AML-193 (cell line): ENCODE results near the gene DST.
A peak's percentile ranks its signal among the peaks of the same experiment; 100 is the strongest.
"Not testable (repeated sequence)": the region's sequence is repeated elsewhere in the genome, so short reads cannot be mapped to it uniquely, and the experiment has no call there.

Source experiments
- DNase-seq, 2 experiments: peaks; one replicate each; lab custom pipeline; 2025; lab: John Stamatoyannopoulos, UW

Gene DST

GRCh38 chr6:56571605-56572004, 71.1 kb downstream of the DST start:
- DNase-seq = no peak

DNA sequence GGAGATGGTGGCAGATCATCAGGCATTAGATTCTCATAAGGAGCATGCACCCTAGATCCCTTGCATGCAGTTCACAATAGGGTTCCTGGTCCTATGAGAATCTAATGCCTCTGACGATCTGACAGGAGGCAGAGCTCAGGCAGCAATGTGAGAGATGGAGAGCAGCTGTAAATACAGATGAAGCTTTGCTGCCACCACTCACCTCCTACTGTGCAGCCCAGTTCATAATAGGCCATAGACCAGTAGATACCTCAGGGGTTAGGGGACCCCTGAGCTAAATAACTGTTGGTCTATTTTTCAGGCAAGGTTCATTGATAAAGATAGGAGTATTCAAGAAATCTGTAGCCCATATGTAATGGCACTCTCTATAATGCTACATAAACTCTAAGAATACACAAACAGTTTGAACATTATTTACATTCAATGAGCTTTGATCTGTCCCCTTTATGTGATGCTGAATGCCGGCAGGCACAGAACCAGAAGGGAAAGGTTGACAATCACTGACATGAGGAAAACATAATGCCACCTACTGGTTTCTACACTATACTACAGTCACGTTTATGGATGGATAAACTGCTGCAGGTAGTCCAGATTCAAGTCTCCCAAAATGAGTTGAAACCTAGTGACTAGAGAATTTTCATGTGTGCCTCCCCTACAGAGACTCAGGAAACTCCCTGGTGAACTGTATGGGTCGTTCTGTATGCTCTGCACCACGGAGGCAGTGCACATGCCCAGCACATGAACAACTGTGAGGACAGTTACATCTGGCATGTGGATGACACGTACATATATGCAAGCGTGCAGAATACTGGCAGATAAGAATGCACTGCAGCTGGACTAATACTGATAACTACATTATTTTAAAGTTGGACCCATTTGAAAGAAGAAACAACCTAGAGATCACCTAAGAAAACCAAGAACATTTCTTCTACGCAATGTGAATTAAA, 72.0 kb downstream of the DST start:
- peak; percentile 62 to 75 for DNase-seq

DNA sequence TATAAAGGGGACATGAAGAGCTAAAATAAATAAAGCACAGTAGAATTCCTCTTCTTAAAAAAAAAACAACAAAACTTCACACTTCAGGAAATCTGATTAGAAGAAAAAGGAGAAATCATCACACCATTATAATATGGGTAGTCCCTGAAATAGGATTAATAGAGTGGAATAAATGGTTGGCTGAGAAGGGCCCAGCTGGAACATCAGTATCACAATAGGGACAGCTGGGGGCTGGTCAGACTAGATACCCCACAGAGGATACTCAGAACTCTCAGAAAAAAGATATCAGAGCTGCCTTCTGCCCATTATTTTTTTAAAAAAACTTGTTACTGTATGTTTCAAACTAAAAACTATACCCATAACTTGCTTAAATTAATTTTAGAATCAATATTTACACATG, 75.2 kb downstream of the DST start:
- no peak for DNase-seq

GRCh38 chr6:56562730-56563129, 80.0 kb downstream of the DST start:
- DNase-seq = not testable (repeated sequence)

- DNase-seq = no peak
These were observed 85.7 kb downstream of the DST start for GRCh38 chr6:56556751-56557540.

- no peak for DNase-seq
These were observed 87.2 kb downstream of the DST start for GRCh38 chr6:56555438-56555872.

- DNase-seq = no peak
These were observed 90.2 kb downstream of the DST start for GRCh38 chr6:56552187-56553130.

- no peak for DNase-seq
These were observed 91.1 kb downstream of the DST start for GRCh38 chr6:56551409-56552120.

DNA sequence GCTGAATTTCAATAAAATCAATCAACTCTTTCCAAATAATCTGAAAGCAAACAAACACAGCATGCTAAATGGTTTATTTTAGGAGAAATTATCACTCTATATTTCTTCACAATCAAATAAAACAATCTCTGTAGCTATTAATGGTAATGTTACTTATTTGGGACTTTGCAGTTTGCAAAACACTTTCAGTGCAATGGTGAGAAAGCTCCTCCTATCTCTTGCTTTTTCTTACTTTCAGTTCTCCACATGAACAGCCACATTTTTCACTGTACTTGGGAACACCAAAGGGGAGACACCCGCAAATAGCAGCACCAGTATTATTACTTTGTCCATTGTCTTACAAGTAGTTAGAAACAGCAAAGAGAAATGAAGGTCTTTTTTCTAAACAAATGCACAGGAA, 92.4 kb downstream of the DST start:
- DNase-seq = no peak

GRCh38 chr6:56549014-56549413, 93.7 kb downstream of the DST start:
- peak; percentile 13 to 21 for DNase-seq

DNA sequence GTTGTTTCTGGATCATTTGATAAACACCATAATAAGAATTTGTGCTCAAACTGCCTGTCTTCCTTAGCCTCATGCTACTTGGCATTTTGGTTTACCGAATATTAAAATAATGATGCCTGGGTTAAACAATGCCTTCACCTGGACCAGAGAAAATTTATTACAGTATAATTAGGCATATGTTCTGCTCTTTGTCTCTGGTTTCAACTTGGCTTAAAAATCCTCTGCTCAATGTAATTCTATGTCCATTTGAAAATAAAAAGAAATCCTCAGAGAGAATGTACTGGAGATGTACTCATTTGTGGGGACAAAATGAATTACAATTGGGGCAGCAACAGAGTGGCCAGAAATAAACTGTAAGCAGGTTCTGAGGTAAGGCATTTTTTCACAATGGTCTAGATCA, 95.0 kb downstream of the DST start:
- no peak for DNase-seq

DNA sequence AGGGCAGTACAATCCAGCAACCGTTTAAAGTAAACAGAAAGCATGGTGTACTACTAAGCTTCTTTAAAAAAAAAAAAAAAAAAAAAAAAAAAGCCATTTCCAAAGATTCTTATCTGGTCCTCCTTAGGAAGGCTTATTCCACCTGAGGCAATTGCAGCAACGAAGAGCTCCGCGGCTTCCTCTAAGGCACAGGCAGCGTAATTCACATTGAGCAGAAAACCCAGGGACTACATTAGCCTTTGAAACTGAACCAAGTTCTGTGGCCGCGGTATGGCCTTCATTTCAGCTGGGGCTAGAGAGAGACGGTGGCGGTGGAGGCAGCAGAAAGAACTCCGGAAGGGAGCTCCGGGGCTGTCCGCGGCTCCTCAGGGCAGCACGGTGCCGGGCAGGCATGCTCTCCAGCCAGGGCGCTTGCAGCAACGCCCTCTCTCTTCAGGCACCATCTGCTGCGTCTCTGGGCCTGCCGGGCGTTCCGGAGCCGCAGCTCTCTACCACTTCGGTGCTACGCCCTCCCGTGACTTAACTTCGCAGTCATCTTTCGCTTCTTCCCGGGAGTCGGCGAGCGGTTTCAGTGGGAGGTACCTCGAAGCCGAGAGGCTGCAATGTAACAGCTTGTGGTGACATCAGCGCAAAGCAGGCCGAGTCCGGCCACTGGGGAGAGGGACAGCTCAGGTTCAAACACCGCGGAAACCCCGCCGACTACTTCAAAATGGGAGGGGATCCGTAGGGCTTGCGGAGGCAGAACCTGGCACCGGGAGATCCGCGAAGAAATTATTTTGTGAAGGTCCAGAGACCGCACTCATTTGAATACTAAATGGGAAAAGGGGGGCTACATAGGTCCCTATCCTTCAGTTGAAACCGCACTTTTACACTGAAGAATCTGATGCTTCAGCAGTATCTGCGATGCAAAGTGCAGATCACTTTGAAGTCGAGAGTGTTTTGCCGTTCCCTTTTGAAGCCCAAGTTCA, 100.0 kb downstream of the DST start:
- DNase-seq = peak; percentile 96

DNA sequence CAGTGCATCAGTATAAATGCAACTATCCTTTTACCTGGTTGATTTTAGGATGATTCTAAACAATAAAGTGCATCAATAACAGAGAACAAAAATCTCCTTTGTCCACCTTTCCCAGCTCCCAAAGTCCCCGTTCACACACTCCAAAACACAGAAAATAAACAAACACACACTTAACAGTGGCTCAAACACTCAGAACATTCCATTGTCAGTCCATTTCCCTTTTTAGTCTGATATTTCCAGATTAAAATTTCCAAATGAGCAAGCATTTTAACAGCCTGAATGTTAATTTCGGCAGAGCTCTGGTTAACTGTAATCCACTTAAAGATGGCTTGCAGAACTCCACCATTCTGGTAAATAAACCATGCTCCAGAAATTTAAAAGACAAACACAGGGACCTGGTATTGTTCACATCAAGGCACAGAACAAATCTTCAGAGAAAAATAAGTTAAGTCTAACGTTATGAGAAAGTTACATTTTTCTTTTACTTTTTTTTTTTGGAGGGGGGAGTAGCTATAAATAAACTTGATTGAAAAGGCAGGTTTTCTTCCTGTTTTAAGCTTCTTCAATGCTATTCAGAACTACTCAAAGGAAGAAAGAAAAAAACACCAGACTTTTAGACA, 100.8 kb downstream of the DST start:
- DNase-seq = no peak

DNA sequence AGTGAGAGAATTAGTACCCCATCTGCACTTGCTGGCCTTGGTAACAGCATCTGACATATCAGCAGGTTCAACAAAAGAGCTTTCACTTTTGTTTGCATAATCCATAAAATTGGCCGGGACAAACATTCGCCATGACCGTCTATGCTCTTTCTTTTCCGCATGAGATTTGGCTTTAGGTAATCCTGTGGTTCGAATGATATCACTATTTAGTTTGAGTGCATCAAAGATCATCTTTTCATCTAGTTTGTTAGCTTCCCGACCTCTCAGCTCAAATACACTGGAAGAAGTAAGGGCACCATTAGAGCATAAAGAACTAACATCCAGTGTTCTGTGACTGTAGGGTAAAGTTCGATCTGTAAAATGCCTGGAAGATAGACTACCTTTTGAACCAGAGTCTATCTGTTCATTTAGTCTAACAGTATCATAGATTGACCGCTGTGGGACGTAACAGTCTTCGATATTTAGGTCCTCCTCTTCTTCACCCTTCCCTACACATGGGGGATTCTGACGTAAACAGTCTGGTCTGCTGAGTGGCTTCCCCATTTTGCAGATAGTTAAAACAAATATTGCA, 101.6 kb downstream of the DST start:
- DNase-seq = peak in 1 of 2 experiments; percentile 19

DNA sequence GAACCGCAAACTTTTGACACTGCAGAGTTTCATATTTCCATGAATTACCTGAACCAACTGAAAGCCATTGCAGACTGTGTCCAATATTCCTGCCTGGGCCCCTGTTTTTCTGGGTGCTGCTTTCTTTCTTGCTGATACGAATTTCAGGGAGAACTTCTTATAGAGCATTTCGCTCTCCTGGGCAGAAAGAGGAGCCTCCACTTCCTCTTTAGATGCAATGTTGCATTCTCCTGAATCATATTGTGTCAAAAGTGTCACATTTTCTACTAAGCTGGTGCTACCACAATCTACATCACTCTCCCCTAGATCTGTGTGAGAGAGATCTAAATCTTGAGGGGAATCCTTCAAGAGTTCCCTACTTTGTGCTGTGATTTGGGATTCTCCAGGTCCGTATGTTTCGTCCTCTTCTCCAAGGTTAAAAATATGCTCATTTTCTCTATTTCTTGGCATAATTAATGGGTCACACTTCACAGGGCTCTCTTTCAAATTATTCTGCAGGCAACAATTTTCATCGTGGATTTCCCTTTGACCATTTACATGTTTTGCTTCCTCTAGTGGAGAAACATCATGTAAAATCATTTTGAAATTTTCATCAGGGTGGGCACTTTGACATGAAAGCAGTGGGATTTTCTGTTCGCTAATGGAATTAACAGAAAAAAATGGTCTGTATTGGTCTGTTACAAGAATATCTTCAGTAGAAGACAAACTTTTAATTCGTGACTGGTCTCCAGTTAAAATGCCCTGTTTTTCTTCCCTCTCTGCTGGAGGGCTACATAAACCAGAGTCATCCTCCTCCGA, 102.3 kb downstream of the DST start:
- peak; percentile 63 to 65 for DNase-seq

DNA sequence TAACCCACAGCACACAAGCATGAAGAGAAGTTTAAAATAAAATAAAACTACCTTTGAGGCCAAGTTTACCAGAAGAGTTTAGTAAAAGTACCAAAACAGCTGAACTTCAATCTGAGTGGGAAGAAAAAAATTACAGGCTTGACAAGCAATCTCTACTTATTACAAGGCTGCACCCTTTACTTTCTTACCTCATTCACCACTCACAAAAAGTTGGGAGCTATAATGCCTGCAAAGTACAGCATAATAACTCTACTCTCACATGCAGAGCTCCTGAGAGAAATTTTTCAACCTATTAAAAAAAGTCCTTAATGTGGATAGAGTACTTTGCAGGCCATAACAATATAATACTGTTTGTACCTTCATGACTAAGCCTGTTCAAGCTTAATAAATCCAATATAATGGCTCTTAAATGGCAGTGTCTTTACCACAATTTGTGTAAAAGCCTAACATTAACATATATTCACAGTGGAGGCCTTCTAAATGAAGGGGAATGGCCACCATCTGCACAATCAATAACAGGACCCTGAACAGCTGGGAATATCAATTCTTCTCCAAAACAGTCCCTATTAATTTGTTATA, 103.1 kb downstream of the DST start:
- no peak for DNase-seq

GRCh38 chr6:56538851-56539250, 103.8 kb downstream of the DST start:
- DNase-seq = no peak

DNA sequence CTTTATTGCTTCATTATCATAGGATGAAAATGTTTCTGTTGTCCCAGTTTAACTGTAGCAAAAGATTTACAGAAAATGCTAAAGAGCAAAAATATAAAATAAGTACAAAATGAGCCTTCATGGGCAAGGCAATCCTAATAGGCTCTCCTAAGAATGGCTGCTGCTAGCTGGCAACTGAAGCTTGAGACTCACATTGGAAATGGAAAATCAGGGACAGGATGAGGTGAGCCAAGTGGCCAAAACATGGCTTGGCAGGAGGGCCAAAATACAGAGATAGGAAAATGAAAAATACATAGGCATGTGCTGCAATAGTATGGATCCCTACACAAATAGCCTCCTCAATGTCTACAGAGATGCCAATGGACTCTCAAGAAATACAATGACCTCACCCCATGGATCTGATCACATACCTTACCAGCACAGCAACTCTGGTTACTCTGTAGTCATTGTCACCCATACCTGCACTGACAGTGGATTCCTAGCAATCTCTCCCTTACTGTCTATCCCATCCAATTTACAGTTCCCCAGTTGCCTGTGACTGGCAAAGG, 105.4 kb downstream of the DST start:
- no peak for DNase-seq
